Ovary (tissue), 9 donors: Measurements from ENCODE around the gene SYT14. TPM values are rescaled to one million over a fixed set of nuclear protein-coding genes. Genes with fewer than 3 reads are reported as not detected.

Experiments
- DNase-seq, 5 donors: peaks; one replicate each; pipeline ENCODE4 v3.0.0-alpha.2; 2019 to 2020
- H3K27ac ChIP-seq, 2 donors: fragments of 200-600 bp; one replicate each; pipeline versions ENCODE4 v1.5.1 to v1.8.0; 2019 to 2022
- H3K27me3 ChIP-seq: fragments of 200-600 bp; one replicate; pipeline ENCODE4 v1.8.0; 2022
- H3K36me3 ChIP-seq: fragments of 200-600 bp; sonication (generic); one replicate; pipeline ENCODE4 v1.5.1; 2019
- H3K4me1 ChIP-seq: one replicate; pipeline ENCODE4 v1.8.1; 2013; ENCODE audit warnings: mild to moderate bottlenecking, moderate library complexity; ENCODE audit not compliant: insufficient read depth
- H3K4me3 ChIP-seq: fragments of 200-600 bp; sonication (generic); one replicate; pipeline ENCODE4 v1.5.1; 2017
- H3K9me3 ChIP-seq, 2 donors: fragments of 200-600 bp in 1 of 2; sonication (generic) in 1 of 2; one replicate each; pipeline versions ENCODE4 v1.5.1 to v1.8.1; 2013 to 2019; ENCODE audit warnings: mild to moderate bottlenecking in 1 of 2, moderate library complexity in 1 of 2
- EP300 ChIP-seq: sonication (generic); formaldehyde crosslinking; IDR thresholded peaks from one replicate; pipeline ENCODE4 v1.6.1; 2017; ENCODE audit warnings: antibody characterized with exemption
- POLR2A ChIP-seq: fragments of 450-650 bp; IDR thresholded peaks from one replicate; pipeline ENCODE4 v1.6.1; 2017; ENCODE audit warnings: antibody characterized with exemption, mild to moderate bottlenecking, moderate library complexity
- WGBS, 3 donors: extraction: QIAGEN DNeasy Blood & Tissue Kit in 1 of 3; methylation state at CpG; one replicate each; pipeline versions ENCODE4 v1.1.5 to v1.1.7; 2013 to 2017; 5-methylcytosine and 5-hydroxymethylcytosine counted together
- intact Hi-C, 4 donors: fragments of 100-400 bp; cut with DNase I; formaldehyde crosslinking; loops; one replicate each; pipeline versions ENCODE4 v1.11.0 to v1.15.1; 2022 to 2023
- polyA plus RNA-seq, 2 donors: library from polyadenylated mRNA; stranded (reverse); fragments of 200-250 nt in 1 of 2; fragments of 350-450 nt in 1 of 2; fragmentation: Illumina TruSeq in 1 of 2; extraction: RNeasy Lipid Tissue Mini Kit (QIAGEN cat#74804) in 1 of 2; gene quantifications; one replicate each; pipeline ENCODE4 v1.2.3, GENCODE V29; 2013 to 2014
- total RNA-seq, 7 donors: library from RNA; depleted of rRNA in 2 of 7; stranded (reverse); fragments of >200 nt in 2 of 7; fragmentation: NEBNext Ultra II Directional in 3 of 7; extraction: Animal tissue kit (Norgen Biotek cat#: 25700) in 3 of 7; gene quantifications; one replicate each; pipeline versions ENCODE4 v1.1.0 to v1.2.4, GENCODE V29; 2016 to 2023
- TF ChIP-seq, protein P1 (sequence below), 3 donors: fragments of 450-650 bp in 2 of 3; fragments of 200-600 bp in 1 of 3; IDR thresholded peaks; one replicate each; pipeline versions ENCODE4 v1.5.1 to v1.8.0; 2016 to 2022; ENCODE audit warnings: antibody characterized with exemption in 3 of 3, mild to moderate bottlenecking in 1 of 3
- donor health status: DM: no; HTN: no; CAD: no; lungs with moderate emphysema.
- donor health status: DM: no; HTN: no; CAD: no.
- donor health status: Bipolar disorder and iron deficiency.
- donor health status: DM: yes; HTN: yes; CAD: no.
- donor health status: DM: no; HTN: no; CAD: no.
- donor health status: DM: yes; HTN: yes; CAD: no.

Gene SYT14
- total and polyA plus RNA-seq, 9 donors: under 0.01 to 0.45 (median 0.15) TPM; not detected in 3

DNA sequence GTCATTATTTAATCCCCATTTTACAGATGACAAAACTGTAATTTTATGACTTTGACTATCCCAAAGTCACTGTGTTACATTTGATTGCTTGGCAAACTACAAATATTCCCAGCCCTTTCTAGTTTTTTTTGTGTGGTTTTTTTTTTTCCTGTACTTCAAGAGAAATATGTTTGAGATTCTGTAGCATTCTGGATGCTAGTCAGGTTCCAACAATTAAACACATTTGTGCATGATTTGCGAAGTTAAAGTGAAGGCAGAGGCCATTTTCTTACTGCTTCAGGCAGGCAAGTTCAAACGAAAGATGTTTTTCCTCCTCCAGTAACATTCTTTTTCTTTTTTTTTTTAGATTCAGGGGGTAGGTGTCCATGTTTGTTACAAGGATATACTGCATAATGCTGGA lies 186.7 kb downstream of the SYT14 start:
- Histone ChIP-seq H3K27ac (no peak overlapping the region), H3K27me3 (no peaks in the 10 kb centered on the region), H3K4me3 (no peak overlapping the region), H3K4me1 (no peaks in the 10 kb centered on the region), H3K9me3 (no peaks in the 10 kb centered on the region), H3K36me3 (no peaks in the 10 kb centered on the region)
- no peak for TF ChIP-seq EP300
- TF ChIP-seq POLR2A: no peak
- TF ChIP-seq, protein P1, sequence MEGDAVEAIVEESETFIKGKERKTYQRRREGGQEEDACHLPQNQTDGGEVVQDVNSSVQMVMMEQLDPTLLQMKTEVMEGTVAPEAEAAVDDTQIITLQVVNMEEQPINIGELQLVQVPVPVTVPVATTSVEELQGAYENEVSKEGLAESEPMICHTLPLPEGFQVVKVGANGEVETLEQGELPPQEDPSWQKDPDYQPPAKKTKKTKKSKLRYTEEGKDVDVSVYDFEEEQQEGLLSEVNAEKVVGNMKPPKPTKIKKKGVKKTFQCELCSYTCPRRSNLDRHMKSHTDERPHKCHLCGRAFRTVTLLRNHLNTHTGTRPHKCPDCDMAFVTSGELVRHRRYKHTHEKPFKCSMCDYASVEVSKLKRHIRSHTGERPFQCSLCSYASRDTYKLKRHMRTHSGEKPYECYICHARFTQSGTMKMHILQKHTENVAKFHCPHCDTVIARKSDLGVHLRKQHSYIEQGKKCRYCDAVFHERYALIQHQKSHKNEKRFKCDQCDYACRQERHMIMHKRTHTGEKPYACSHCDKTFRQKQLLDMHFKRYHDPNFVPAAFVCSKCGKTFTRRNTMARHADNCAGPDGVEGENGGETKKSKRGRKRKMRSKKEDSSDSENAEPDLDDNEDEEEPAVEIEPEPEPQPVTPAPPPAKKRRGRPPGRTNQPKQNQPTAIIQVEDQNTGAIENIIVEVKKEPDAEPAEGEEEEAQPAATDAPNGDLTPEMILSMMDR (IDR thresholded peaks at IDR 0.05): no peak
- intact Hi-C loops: no loop called here
- no peak for DNase-seq
- 37 to 44% (median 42%) methylated on average over 2 of the region's 2 CpGs for WGBS, 3 donors

DNA sequence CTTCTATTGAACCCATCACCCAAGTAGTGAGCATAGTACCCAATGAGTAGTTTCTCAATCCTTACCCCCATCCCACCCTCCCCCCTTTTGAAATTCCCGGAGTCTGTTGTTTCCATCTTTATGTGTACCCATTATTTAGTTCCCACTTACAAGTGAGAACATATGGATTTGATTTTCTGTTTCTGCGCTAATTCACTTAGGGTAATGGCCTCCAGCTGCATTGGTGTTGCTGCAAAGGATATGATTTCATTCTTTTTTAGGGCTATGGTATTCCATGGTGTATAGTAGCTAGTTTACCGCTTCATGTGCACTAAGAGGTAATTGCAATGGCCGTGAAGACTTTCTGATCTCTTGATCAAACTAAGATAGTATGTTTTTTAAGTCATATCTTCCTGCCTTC lies 187.1 kb downstream of the SYT14 start:
- Histone ChIP-seq H3K36me3 (no peaks in the 10 kb centered on the region), H3K27me3 (no peaks in the 10 kb centered on the region), H3K4me3 (no peak overlapping the region), H3K27ac (no peak overlapping the region), H3K9me3 (no peaks in the 10 kb centered on the region), H3K4me1 (no peaks in the 10 kb centered on the region)
- WGBS, 3 donors: 81 to 87% (median 86%) methylated on average over 4 of the region's 4 CpGs
- intact Hi-C loops: no loop called here
- no peak for TF ChIP-seq POLR2A
- TF ChIP-seq, protein P1 (IDR thresholded peaks at IDR 0.05): no peak
- DNase-seq: no peak

DNA sequence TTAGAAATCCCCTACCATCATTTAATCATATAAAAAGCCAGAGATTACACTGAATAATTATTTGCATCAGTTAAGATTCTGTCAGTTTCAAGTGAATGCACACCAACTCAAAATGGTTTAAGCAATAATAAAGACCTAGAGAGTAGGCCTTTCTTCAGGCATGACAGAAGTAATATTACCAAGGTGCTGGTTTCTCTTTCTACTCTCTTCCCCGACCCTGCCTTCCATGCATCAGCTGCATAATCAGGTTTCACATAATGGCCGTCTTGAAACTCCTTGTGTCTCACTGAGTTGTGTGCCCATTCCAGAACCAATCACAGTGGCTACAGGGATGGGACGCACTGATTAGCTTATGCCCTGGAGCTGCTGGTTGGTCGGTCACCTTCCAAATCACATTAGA lies 191.1 kb downstream of the SYT14 start:
- no peaks in the 10 kb centered on the region for H3K36me3 ChIP-seq
- H3K27me3 ChIP-seq: no peaks in the 10 kb centered on the region
- H3K9me3 ChIP-seq: no peaks in the 10 kb centered on the region
- WGBS, 3 donors: 60 to 77% (median 65%) methylated on average over 4 of the region's 4 CpGs
- TF ChIP-seq POLR2A (no peak), EP300 (no peak)
- TF ChIP-seq, protein P1 (IDR thresholded peaks at IDR 0.05): no peak
- no peak for DNase-seq
- no peak overlapping the region for H3K4me3 ChIP-seq
- no peaks in the 10 kb centered on the region for H3K4me1 ChIP-seq
- no peak overlapping the region for H3K27ac ChIP-seq
- intact Hi-C loops: no loop called here

DNA sequence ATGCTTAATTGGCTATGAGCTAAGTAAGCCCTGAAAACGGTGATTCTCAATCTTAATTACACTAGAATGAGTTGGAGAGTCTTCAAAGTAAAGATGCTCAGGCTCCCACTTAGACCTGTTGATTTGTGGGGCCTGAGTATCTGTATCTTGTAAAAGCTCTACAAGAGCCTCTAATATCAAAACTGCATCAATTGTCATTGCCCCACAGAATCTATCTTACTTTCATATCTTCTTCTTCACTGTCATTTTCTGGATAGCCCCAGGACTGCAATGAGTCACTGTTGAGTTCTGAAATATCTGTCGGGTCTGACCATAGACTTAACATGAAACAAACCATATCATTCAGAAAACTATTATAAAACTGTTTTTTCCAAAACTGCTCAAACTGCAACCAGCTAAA lies 191.7 kb downstream of the SYT14 start:
- 57 to 61% (median 61%) methylated on average over 2 of the region's 2 CpGs for WGBS, 3 donors
- Histone ChIP-seq H3K9me3 (no peaks in the 10 kb centered on the region), H3K27ac (no peak overlapping the region)

More for the DNA sequence above, 191.7 kb downstream of the SYT14 start:
- intact Hi-C loops: no loop called here
- TF ChIP-seq, protein P1 (IDR thresholded peaks at IDR 0.05): no peak
- no peak for TF ChIP-seq EP300
- TF ChIP-seq POLR2A: no peak
- Histone ChIP-seq H3K4me1 (no peaks in the 10 kb centered on the region), H3K36me3 (no peaks in the 10 kb centered on the region), H3K27me3 (no peaks in the 10 kb centered on the region), H3K4me3 (no peak overlapping the region)
- DNase-seq: no peak
